H1 (cell line): ENCODE results near the gene PNLIP. TPM values are rescaled to one million over a fixed set of nuclear protein-coding genes. Genes with fewer than 3 reads are reported as not detected.

Experiments
- CTCF ChIA-PET: fragments of 300-600 bp; sonication (Branson Sonifier 250); formaldehyde crosslinking; loops from one replicate; lab custom pipeline; 2021; ENCODE audit not compliant: partially characterized antibody; lab: Charles Lee
- POLR2A ChIA-PET: fragments of 300-600 bp; sonication (Branson Sonifier 250); formaldehyde crosslinking; loops from one replicate; lab custom pipeline; 2021; ENCODE audit warnings: inconsistent platforms; ENCODE audit not compliant: partially characterized antibody; lab: Charles Lee
- DNase-seq, 2 experiments: peaks; one replicate each; pipeline versions ENCODE4 v3.0.0 to v3.0.0-alpha.2; 2010 to 2022; ENCODE audit warnings: low spot score in 2 of 2, low read depth in 1 of 2, mixed read lengths in 1 of 2
- FAIRE-seq: peaks from 2 replicates; lab custom pipeline; 2011; peaks lifted over from hg19 to GRCh38; lab: Jason Lieb, UNC
- H2AFZ ChIP-seq: 2 replicates; pipeline ENCODE4 v1.8.1; 2012; ENCODE audit warnings: low read length, inconsistent platforms
- H2AK5ac ChIP-seq: 2 replicates; pipeline ENCODE4 v1.6.1; 2013; ENCODE audit warnings: low read depth, low read length
- H2BK120ac ChIP-seq: replicated peaks from 2 replicates; pipeline ENCODE3; 2013; ENCODE audit warnings: low read depth, low read length, inconsistent platforms
- H2BK12ac ChIP-seq: 2 replicates; pipeline ENCODE4 v1.6.1; 2013; ENCODE audit warnings: low read depth, low read length
- H2BK15ac ChIP-seq: 2 replicates; pipeline ENCODE4 v1.6.1; 2013; ENCODE audit warnings: low read length
- H2BK20ac ChIP-seq: 2 replicates; pipeline ENCODE4 v1.6.1; 2013; ENCODE audit warnings: low read length
- H2BK5ac ChIP-seq: 2 replicates; pipeline ENCODE4 v1.6.1; 2013; ENCODE audit warnings: low read depth, low read length
- H3K14ac ChIP-seq: 2 replicates; pipeline ENCODE4 v1.6.1; 2013; ENCODE audit warnings: inconsistent platforms; ENCODE audit not compliant: insufficient read length
- H3K18ac ChIP-seq: 2 replicates; pipeline ENCODE4 v1.6.1; 2013; ENCODE audit warnings: low read length; ENCODE audit errors: extremely low read depth
- H3K23ac ChIP-seq: 2 replicates; pipeline ENCODE4 v1.6.1; 2013; ENCODE audit warnings: inconsistent platforms; ENCODE audit not compliant: insufficient read length
- H3K23me2 ChIP-seq: 2 replicates; pipeline ENCODE4 v1.6.1; 2013; ENCODE audit warnings: low read depth, low read length
- H3K27ac ChIP-seq: 2 replicates; pipeline ENCODE4 v1.6.1; 2011; ENCODE audit warnings: low read depth, low read length, inconsistent platforms
- H3K27me3 ChIP-seq, 4 experiments: replicated peaks in 1 of 4; 1 replicate in 1 of 4; 2 replicates in 3 of 4; pipeline versions ENCODE4 v1.6.1 to v1.8.1; 2011 to 2013; ENCODE audit warnings: low read length in 3 of 4, mild to moderate bottlenecking in 3 of 4, inconsistent platforms in 2 of 4, mixed read lengths in 2 of 4, moderate library complexity in 1 of 4; ENCODE audit not compliant: control insufficient read depth in 3 of 4, insufficient read depth in 3 of 4; ENCODE audit errors: extremely low read depth in 1 of 4
- H3K36me3 ChIP-seq, 4 experiments: 2 replicates each; pipeline versions ENCODE4 v1.6.1 to v1.8.1; 2011 to 2013; ENCODE audit warnings: mild to moderate bottlenecking in 4 of 4, low read length in 3 of 4, moderate library complexity in 2 of 4, control low read depth in 1 of 4, inconsistent platforms in 1 of 4; ENCODE audit not compliant: insufficient read depth in 4 of 4, control insufficient read depth in 2 of 4
- H3K4ac ChIP-seq: replicated peaks from 2 replicates; pipeline ENCODE3; 2013; ENCODE audit warnings: low read length, low read depth, mixed read lengths, inconsistent platforms; ENCODE audit not compliant: insufficient read length
- H3K4me1 ChIP-seq, 4 experiments: replicated peaks in 1 of 4; 1 replicate in 1 of 4; 2 replicates in 3 of 4; pipeline versions ENCODE4 v1.6.1 to v1.8.1; 2011 to 2013; ENCODE audit warnings: low read length in 3 of 4, inconsistent platforms in 2 of 4, mixed read lengths in 1 of 4; ENCODE audit not compliant: insufficient read depth in 4 of 4, control insufficient read depth in 3 of 4
- H3K4me2 ChIP-seq, 2 experiments: 2 replicates each; pipeline versions ENCODE4 v1.6.1 to v1.8.1; 2011 to 2013; ENCODE audit warnings: low read depth in 2 of 2, low read length in 2 of 2, control low read depth in 1 of 2, inconsistent platforms in 1 of 2, mild to moderate bottlenecking in 1 of 2; ENCODE audit not compliant: insufficient read depth in 1 of 2
- H3K4me3 ChIP-seq, 4 experiments: fragments of 200-600, 300-600 bp in 1 of 4; sonication (generic), shearing (Covaris generic), sonication (Bioruptor Twin) in 1 of 4; 2 replicates each; pipeline versions ENCODE4 v1.5.1 to v1.8.1; 2011 to 2016; ENCODE audit warnings: low read length in 4 of 4, low read depth in 3 of 4, control low read depth in 2 of 4, inconsistent platforms in 2 of 4, mild to moderate bottlenecking in 2 of 4, mixed read lengths in 1 of 4, moderate library complexity in 1 of 4; ENCODE audit not compliant: insufficient read depth in 2 of 4; ENCODE audit errors: extremely low read depth in 1 of 4
- H3K56ac ChIP-seq: replicated peaks from 2 replicates; pipeline ENCODE3; 2013; ENCODE audit warnings: low read depth, mild to moderate bottlenecking, mixed read lengths, low read length, inconsistent platforms; ENCODE audit not compliant: insufficient read length
- H3K79me1 ChIP-seq: 2 replicates; pipeline ENCODE4 v1.6.1; 2013; ENCODE audit warnings: low read depth, low read length, control low read depth
- H3K79me2 ChIP-seq, 2 experiments: 2 replicates each; pipeline versions ENCODE4 v1.6.1 to v1.8.1; 2012 to 2013; ENCODE audit warnings: low read length in 2 of 2, mild to moderate bottlenecking in 2 of 2, inconsistent platforms in 1 of 2; ENCODE audit not compliant: insufficient read depth in 2 of 2, control insufficient read depth in 1 of 2
- H3K9ac ChIP-seq, 4 experiments: replicated peaks in 1 of 4; 1 replicate in 1 of 4; 2 replicates in 3 of 4; pipeline versions ENCODE4 v1.6.1 to v1.8.1; 2011 to 2013; ENCODE audit warnings: low read depth in 3 of 4, low read length in 3 of 4, control low read depth in 2 of 4, mild to moderate bottlenecking in 2 of 4, moderate library complexity in 2 of 4, inconsistent platforms in 1 of 4; ENCODE audit errors: extremely low read depth in 1 of 4
- H3K9me3 ChIP-seq, 2 experiments: 2 replicates each; pipeline versions ENCODE4 v1.6.1 to v1.8.1; 2012 to 2013; ENCODE audit warnings: mild to moderate bottlenecking in 2 of 2, moderate library complexity in 2 of 2, control low read depth in 1 of 2, inconsistent platforms in 1 of 2, low read depth in 1 of 2, low read length in 1 of 2, mixed read lengths in 1 of 2; ENCODE audit not compliant: insufficient read depth in 2 of 2
- H4K20me1 ChIP-seq, 2 experiments: replicated peaks in 1 of 2; 2 replicates each; pipeline versions ENCODE3 to v1.8.1; 2011 to 2013; ENCODE audit warnings: inconsistent platforms in 2 of 2, low read length in 2 of 2, mild to moderate bottlenecking in 1 of 2; ENCODE audit not compliant: insufficient read depth in 2 of 2, control insufficient read depth in 1 of 2
- H4K5ac ChIP-seq: 2 replicates; pipeline ENCODE4 v1.6.1; 2013; ENCODE audit warnings: low read length, low read depth, mixed read lengths, inconsistent platforms; ENCODE audit not compliant: insufficient read length
- H4K8ac ChIP-seq: 2 replicates; pipeline ENCODE4 v1.8.0; 2013; ENCODE audit warnings: mild to moderate bottlenecking, moderate library complexity, low read length, inconsistent platforms; ENCODE audit not compliant: insufficient read depth; ENCODE audit errors: extremely low read depth
- H4K91ac ChIP-seq: replicated peaks from 2 replicates; pipeline ENCODE3; 2013; ENCODE audit warnings: low read length, mixed read lengths, inconsistent platforms; ENCODE audit not compliant: insufficient read length
- POLR2A ChIP-seq, 2 experiments: IDR thresholded peaks; 1 replicate in 1 of 2; 2 replicates in 1 of 2; pipeline ENCODE4 v1.6.1; 2011; ENCODE audit warnings: low read depth in 2 of 2, low read length in 2 of 2, mild to moderate bottlenecking in 2 of 2; ENCODE audit errors: control extremely low read depth in 1 of 2
- WGBS, 2 experiments: shearing (Covaris generic) in 1 of 2; methylation state at CpG; one replicate each; pipeline versions ENCODE4 v1.1.6 to v1.1.7; 2013 to 2015; ENCODE audit warnings: low lambda C conversion rate in 2 of 2, mixed read lengths in 2 of 2, inconsistent platforms in 1 of 2, low coverage in 1 of 2, missing lambda C conversion rate in 1 of 2; ENCODE audit not compliant: insufficient replicate concordance in 2 of 2, insufficient coverage in 1 of 2, insufficient read length in 1 of 2; ENCODE audit errors: extremely low coverage in 1 of 2, missing lambda C conversion rate in 1 of 2; 5-methylcytosine and 5-hydroxymethylcytosine counted together
- polyA plus RNA-seq, 7 experiments: library from polyadenylated mRNA; depleted of rRNA in 3 of 7; stranded (reverse) in 5 of 7; unstranded in 2 of 7; fragments of >200 nt in 5 of 7; fragments of 200-250 nt in 2 of 7; gene quantifications; 1 replicate in 5 of 7; 2 replicates in 1 of 7; 4 replicates in 1 of 7; pipeline versions ENCODE4 v1.2.1 to v1.2.3, GENCODE V29; 2011 to 2013; ENCODE audit warnings: missing spikeins in 2 of 7, mixed read lengths in 2 of 7
- total RNA-seq: library from RNA; stranded (reverse); fragmentation: NEBNext Ultra II Directional; extraction: Animal tissue kit (Norgen Biotek cat#: 25700); gene quantifications from 2 replicates; pipeline ENCODE4 v1.2.1, GENCODE V29; 2021

Gene PNLIP
- total and polyA plus RNA-seq, 2 of the 8 experiments (the other 6 are each of a cell fraction or from before 2014, with no cell fraction given) = not detected

DNA sequence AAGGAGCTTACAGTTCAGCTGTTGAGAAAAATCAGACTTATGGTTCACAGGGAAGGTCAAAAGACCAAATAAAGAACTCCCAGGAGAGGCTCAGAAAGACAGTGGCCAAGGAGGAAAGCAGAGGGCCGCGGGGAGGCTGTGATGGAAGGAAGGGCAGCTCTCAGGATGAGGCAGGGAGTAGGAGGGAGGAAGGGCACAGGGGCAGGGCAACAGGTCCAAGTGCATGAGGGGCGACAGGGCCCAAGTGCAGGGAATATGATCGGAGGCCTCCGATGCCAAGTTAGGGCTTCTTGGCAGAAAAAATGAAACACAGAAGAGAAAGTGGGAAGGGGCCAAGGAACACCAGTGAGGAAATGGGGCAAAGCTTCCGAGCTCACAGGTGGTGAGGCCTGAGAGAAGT is 61.6 kb downstream of the PNLIP start:
- TF ChIP-seq POLR2A (IDR thresholded peaks at IDR 0.05; ENCODE audit: control extremely low read depth in 1 of 2, low read depth in 2 of 2, low read length in 2 of 2) = no peak
- no peak overlapping the region for H3K4me2 ChIP-seq
- POLR2A ChIA-PET = interaction anchor here (1.2 kb wide), 1 partner anchor 17 kb away, joined by 3 read pairs; no protein-coding TSS in a partner anchor
- H3K9ac ChIP-seq = no peak overlapping the region
- peaks cover 3% of the 10 kb centered on the region; the same call in 1 of the 2 replicates for H3K23me2 ChIP-seq
- no peak overlapping the region for H2AFZ ChIP-seq
- H3K27me3 ChIP-seq = peaks cover 0 to 12% (median 10%) of the 10 kb centered on the region in 4 experiments; a peak in 5 of 7 replicates
- no peak overlapping the region for H3K27ac ChIP-seq
- H3K56ac ChIP-seq = no peak overlapping the region
- H2BK120ac ChIP-seq = no peak overlapping the region
- FAIRE-seq (no peak), DNase-seq (no peak)
- no peak overlapping the region for H3K18ac ChIP-seq
- peaks cover 0 to 9% (median 3%) of the 10 kb centered on the region in 4 experiments; a peak in 4 of 7 replicates for H3K4me1 ChIP-seq
- H2BK12ac ChIP-seq = no peak overlapping the region
- peaks cover 0 to 2% of the 10 kb centered on the region in 2 experiments for H4K20me1 ChIP-seq
- H3K23ac ChIP-seq = no peak overlapping the region
- no peaks in the 10 kb centered on the region for H3K79me1 ChIP-seq
- CTCF ChIA-PET = interaction anchor here (0.7 to 1.3 kb wide), 2 partner anchors 9 to 163 kb away, joined by 3 read pairs; no protein-coding TSS in a partner anchor
- H3K9me3 ChIP-seq = peaks cover 3 to 4% of the 10 kb centered on the region in 2 experiments; a peak in 1 of 4 replicates
- no peak overlapping the region for H3K4me3 ChIP-seq
- no peaks in the 10 kb centered on the region for H3K36me3 ChIP-seq
- WGBS, 2 experiments = 80% methylated on average over 5 of the region's 6 CpGs; no CpG with 5 or more reads in 1 of the 2 experiments
- no peak overlapping the region for H2BK15ac ChIP-seq
- H3K79me2 ChIP-seq = no peaks in the 10 kb centered on the region
- no peak overlapping the region for H2AK5ac ChIP-seq
- H4K8ac ChIP-seq = no peak overlapping the region
- H3K4ac ChIP-seq = no peak overlapping the region
- H4K5ac ChIP-seq = no peak overlapping the region
- H3K14ac ChIP-seq = no peak overlapping the region
- no peak overlapping the region for H2BK5ac ChIP-seq
- H2BK20ac ChIP-seq = no peak overlapping the region
- H4K91ac ChIP-seq = no peak overlapping the region
